Measurements from ENCODE around the gene UBE2QL1. TPM values are rescaled to one million over a fixed set of nuclear protein-coding genes. Genes with fewer than 3 reads are reported as not detected.

The UBE2QL1 gene
- total RNA-seq, 1 experiment from 2014 or later, result 0.54 TPM

DNA sequence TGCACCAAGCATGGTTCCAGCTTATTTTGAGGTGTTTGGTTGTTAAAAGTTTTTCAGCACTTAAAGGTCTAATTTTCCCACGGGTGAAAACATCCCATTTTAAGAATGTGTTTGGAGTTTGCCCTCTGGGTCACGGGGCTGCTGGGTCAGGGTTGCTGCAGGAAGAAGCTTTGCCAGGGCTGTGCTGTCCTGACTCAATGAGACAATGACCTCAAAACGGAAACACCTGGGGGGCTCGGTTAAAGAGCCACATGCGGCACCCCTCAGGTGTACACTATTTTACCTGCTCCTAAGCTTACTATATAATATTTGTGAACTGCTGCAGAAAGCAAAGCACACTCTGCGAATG is 27.6 kb downstream of the UBE2QL1 start:
- DNase-seq (ENCODE audit: low spot score), result no peak

DNA sequence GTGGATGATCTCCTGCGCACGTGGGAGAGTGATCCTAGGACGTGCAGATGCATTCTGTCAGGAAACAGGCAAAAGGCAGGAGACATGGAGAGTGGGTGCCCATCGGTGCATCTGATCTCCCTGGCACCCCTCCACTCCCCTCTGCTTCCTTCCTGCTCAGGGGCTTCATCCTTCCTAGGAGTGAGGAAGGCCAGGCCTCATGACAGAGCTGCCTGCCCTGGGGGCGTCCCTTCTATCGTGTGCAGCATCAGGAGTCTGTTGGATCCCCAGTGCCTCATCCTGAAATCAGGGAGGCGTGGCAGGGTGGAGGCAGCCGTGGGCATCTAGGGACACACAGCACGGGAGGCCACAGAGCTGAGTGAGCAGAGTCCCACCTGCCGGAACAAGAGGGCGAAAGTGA is 30.1 kb downstream of the UBE2QL1 start:
- no peak for DNase-seq (ENCODE audit: low spot score)

DNA sequence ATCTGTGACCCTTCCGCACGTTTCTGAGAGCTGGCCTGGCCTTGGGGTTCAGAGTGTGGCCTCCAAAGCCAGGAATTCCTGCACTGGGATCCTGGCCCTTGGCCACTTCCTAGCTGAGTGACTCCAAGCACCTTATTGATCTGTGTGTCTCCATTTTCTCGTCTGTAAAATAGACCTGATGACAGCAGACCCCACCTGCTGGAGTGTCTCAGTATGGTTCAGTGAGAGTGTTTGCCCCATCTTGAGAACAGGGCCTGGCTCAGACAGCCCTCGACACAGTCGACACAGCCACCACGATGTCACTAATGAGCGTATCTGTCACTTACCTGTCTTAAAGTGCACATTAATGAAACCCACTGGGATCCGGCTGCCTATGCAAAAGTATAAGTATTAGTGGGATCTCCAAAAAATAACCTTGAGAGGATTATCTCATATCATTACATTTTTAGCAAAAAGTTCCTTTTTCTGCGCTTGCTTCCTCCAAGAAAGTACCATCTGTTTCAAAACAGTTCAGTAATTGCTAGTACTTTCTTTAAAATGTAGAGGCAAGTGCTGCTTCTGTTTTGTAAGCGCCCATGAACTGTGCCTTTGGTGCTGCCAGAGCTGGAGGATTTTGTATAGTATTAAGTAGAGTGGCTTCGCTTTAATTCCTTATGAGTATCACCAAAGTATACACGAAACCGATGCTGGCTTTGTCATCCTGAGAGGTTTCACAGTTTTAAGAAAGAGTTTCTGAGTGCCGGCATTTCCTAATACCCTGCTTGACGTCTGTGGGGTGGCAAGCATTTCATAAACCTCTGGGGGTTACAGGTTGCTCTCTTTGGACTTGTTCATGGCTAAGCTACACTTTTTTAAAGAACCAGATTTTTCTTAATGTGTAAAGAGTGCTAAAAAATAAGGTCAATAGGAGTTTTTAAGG is 31.7 kb downstream of the UBE2QL1 start:
- DNase-seq (ENCODE audit: low spot score), result no peak

DNA sequence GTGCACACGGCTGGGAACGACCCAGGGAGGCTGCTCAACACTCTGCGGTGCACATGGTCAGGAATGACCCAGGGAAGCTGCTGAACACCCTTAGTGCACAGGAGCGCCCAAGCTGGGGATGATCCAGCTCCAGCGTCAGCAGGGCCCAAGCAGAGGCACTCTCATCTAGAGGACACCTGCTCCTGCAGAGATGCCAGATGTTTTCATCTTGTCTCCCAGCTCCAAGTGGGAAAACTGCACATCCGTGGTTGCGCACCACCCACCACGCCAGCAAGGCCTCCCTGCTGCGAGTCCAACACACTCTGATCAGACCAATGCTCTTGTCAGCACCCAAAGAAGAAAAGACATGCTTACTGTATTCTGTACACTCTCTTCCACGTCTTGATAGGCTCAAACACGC is 34.1 kb downstream of the UBE2QL1 start:
- DNase-seq (ENCODE audit: low spot score), result no peak

DNA sequence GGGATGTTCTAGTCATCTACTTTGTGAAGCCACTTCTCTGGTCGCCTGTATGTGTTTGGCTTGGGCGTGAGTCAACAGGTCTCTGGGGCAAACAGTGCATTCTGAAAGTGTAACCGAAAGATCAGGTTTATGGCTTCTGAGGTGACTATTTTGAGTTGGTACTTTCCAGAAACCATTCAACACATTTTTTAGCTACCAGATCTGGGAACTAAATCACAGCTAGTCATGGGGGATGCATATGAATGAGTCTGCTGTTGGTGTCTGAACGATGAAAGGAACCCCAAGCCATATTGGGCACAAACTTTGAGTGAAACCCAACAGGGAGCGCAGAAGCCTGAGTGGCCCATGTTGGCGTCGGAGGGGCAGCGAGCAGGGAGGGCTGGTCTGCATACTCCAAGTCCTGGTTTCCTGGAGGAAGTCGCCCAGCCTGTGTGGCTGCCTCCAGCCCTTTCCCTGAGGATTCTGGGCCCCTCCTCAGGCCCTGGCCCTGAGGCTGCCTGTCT is 35.3 kb downstream of the UBE2QL1 start:
- DNase-seq (ENCODE audit: low spot score), result no peak

DNA sequence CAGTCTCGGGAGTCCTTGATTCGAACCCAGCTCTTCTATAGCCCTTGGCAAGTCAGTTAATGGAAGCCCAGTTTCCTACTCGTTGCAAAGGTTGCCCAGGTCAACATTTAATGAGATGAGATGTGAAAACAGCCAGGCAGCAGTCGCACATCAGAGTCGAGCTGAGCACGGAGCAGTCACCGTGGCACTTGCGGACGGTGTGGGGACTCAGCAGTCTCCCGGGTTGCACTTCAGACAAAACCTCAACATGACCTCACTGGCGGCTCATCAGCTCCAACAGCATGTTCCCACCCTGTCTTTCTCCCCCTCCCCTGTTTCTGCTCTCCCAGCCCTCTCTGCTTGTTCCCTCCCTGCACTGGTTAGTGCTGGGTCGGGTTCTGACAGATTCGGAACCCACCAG is 35.8 kb downstream of the UBE2QL1 start:
- DNase-seq (ENCODE audit: low spot score), result no peak

DNA sequence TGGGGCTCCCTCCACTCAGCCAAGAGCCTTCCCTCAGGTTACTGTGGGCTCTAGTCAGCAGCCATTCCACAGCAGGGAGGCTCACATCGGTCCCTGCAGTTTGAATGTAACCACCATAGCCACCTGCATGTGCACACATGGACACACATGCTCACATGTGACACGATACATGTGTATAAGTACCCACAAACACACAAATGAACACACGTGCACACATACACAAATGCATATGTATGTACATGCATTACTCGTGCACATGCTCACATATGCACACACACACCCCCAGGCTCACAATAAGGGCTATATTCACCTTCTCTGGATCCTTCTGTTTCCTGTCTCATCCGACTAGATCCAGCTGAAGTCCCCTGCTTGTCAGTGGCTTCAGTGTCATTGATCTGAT is 36.2 kb downstream of the UBE2QL1 start:
- no peak for DNase-seq (ENCODE audit: low spot score)

DNA sequence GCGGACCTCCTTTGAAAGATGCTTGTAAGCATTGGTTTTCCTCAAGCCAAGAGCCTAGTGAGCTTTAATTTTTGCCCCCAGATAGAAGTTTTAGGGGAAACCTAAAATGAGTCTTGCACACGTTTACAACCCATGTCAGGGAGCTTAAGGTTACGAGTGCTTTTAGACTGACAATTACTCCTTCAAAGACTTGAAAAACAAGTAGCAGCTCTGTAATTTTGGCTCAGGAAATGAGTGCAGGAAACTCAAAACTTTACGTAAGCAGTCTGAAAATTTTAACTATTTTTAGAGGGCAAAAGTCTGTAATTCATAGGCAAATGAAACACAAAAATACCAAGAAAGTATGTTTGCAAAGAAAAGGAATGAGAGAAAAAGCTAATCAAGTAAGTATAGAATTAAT is 36.8 kb downstream of the UBE2QL1 start:
- DNase-seq (ENCODE audit: low spot score), result no peak

DNA sequence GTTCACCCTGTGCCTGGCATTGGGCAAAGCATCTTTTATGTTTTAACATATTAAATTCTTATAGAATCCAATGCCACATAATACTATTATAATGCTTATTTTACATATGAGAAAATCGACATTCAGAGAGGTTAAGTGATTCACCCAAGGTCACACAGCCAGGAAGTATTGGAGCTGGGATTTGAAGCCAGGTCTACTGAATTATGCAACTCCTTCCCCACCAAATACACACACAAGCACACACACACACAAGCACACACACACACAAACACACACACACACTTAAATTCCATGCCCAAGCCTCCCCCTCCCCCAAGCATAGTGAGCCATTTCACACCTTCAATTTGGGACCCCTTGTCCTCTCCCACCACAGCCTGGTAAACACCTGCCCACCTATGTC is 37.4 kb downstream of the UBE2QL1 start:
- no peak for DNase-seq (ENCODE audit: low spot score)

DNA sequence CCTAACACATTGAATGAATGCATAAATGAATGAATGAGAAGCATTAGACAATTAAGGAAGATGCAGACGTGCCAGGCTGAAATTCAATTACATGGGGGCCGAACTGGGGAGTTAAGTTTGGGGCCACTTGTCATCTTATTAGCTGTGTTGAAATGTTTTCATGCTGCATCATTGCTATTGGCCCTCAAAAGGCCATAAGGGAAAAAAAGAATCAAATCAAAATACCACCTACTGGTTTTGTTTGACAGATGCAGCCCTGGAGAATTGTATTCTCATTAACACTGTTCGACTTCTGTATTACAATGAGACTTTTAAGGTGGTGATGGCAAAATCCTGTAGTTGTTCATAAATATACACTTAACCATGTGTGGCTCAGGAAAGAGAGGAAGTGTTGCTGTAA is 38.4 kb downstream of the UBE2QL1 start:
- no peak for DNase-seq (ENCODE audit: low spot score)

DNA sequence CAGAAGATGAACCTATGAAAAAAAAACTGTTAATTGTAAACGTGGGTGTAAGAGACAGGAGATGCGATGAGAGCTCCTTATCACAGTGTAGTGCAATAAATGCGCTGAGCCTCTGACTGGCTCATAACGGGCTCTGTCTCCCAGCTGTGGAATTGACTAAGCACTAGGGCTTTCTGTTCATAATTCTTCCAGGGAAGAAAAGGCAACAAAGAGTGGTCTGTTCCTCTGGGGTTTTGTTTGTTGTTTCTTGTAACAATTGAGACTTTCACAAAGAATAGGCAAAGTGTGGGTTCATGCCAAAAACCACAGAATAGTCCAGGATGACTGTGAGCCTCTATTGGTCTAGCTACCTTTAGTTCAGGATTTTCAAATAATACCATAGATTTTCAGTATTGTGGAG is 39.4 kb downstream of the UBE2QL1 start:
- peak; percentile 48 for DNase-seq (ENCODE audit: low spot score)

DNA sequence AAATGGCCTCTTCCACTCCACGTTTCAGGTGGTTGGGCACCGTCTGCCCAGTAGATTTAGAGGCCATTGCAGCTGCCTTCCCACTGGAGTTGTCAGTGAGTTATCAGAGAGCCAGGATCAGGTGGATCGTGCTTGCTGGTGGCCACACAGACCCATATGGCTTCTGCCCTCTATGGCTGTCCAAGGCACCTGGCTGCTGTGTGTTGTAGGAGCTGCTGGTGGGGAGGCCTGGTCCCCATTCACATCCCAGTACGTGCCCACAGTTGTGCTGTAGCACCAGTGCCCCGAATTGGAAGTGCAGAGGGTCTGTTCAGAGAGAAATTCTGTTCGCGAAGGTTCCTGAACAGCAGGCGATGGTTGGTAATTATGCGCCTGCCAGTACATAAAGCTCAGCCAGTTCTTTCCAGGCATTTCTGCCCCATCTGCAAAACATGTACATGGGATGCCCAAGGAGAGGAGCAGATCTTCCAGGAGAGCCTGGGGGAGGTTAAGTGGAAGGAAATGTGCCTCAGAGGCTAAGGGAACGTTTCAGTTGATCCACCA is 41.1 kb downstream of the UBE2QL1 start:
- DNase-seq (ENCODE audit: low spot score), result no peak

DNA sequence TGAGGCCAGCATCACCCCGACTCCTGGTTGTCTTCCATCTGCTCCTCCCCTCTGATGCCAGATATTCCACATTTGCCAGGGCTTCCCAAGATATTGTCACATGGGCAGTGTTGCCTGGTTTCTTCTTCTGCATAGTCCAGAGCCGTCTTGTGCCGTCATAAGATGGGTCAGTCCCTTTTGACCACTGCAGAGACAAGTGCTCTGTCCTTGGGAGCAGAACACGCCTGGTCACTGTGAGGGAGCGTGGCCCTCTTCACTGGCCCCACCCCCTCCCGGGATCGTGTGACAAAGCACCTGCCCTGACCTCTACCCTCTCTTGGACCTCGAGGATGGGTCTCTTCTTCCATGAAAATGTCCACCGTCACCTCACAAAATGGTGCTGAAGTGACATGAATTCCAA is 41.6 kb downstream of the UBE2QL1 start:
- DNase-seq (ENCODE audit: low spot score), result no peak

DNA sequence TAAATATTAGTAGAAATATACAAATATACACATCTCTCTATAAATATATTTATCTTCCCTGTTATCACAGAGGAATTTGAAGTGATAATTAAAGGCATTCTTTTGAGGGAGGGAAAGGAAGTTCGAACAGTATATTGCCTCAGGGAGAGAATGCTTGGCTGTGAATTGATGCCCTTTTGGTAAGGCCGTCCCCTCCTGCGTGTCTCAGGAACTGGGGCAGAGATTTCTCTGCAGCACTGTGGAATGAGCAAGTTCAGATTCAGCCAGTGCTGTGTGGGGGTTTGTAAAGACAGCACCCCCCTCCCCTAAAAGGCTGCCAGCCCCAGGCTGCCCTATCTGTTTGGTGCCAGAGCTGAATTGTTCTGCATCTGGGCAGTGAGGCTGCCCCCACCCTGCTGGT is 42.0 kb downstream of the UBE2QL1 start:
- no peak for DNase-seq (ENCODE audit: low spot score)

DNA sequence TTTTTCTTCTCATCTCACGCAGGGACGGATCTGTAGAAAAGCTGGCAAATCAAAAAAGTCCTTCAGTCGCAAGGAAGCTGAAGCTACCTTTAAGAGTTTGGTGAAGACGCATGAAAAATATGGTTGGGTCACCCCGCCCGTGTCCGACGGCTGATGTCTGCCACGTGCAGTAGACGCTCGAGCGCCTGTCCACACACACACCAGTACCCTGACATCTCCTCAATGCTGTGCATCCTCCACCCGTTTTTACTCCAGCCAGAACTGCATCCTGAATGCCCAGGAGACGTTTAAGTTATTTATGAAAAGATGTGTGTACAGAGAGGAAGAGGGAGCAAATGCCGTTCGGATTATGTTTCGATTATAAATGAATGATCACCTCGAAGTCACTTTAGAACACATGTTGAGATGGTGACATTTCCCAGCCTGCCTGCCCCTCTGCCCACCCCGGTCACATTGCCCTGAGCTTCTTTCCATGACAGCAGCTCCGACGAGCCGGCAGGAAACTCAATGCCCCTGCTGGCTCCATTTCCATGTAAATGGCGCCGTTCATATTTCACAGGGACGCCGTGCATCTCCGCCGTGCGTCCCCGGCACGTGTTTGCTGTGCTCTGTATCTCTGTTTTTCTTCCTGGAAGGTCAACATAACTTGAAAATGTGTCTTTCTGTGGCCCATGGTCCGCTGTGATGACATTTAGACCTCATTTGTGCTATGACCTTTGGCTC is 42.7 kb downstream of the UBE2QL1 start:
- DNase-seq (ENCODE audit: low spot score), result no peak

DNA sequence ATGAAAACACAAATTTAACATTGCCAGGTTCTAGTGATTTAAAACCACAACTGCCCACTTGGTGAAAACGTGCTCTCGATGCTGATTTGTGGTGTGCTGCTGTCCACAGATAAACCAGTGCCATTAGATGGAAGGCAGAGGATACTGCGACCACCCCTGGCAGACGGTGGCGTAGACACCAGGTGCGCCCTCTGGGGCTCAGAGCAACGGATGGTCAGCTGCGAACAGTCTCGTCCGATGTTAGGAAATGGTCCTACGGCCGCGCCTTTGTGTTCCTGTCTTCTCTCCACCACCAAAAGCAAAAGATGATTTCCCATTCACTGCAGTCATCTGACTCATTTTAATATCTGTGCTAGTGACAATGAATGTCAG is 43.2 kb downstream of the UBE2QL1 start:
- no peak for DNase-seq (ENCODE audit: low spot score)

DNA sequence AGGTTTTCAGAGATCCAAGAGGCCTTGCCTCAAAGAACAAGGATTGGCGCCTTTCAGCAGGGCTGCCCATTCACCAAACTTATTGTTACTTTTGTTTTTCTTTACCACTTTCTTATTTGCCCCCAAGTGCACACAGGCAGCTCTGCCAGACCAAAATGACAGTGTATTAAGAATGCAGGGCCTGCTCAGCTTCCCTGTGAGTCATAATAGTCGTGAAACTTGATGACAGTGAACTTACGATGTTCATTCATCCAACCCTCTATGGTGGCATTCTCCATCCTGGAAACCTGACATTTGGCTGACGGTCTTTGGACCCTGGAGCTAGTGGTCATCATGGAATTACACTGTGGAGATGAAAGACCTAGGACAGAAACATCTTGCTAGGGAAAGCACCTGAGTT is 44.3 kb downstream of the UBE2QL1 start:
- peak; percentile 36 for DNase-seq (ENCODE audit: low spot score)

DNA sequence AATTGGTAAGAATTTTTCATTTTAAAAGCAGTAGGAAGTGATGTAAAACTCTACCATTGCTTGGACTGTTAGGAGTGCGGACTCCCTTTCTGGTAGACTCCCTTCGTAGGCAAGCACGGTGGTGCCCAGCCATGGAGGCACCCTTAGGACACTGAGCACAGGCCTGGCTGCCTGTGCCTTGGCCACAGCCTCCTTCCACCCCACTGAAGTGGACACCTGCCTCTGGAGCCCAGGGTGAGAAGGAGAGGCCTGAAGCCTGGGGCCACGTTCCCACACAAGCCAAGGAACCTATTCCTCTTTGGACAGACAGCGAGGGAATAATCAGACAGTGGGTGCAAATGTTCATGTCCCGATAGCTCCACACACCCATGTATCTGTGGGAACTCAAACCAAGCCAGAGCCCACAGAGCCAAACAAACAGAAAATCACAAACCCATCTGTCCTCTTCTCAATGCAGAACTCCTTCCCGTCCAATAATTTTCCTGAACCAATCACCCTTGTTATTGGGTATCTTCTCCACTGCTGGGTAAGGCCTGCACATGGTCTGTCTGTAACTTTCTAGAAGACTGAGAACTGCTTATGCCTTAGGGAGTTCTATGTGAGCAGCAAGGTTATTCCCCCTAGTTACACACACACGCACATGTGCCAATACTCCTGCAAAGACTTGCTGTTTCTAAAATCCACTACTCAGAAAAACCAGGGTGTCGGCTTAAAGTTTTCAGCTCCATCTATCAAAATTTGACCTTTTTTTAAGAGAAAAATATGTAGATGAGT is 45.2 kb downstream of the UBE2QL1 start:
- no peak for DNase-seq (ENCODE audit: low spot score)

DNA sequence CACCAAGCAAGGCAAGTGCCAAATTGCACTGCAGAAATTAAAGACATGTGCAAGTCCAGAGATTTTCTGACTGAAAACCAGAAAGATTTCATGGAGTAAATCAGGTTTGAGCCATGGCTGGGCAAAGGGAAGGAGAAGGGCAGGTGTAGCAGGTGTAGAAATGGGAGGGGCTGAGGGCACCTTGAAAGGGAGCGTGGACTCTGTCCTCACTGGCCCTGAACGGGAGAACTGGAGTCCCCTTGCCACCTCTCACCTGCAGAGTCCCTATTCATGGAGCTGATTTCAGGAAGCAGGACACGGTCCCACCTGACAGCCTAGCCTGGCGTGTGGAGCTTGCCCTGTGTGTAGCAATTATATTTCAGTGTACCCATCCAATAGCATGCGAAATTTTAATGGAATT is 46.3 kb downstream of the UBE2QL1 start:
- no peak for DNase-seq (ENCODE audit: low spot score)

DNA sequence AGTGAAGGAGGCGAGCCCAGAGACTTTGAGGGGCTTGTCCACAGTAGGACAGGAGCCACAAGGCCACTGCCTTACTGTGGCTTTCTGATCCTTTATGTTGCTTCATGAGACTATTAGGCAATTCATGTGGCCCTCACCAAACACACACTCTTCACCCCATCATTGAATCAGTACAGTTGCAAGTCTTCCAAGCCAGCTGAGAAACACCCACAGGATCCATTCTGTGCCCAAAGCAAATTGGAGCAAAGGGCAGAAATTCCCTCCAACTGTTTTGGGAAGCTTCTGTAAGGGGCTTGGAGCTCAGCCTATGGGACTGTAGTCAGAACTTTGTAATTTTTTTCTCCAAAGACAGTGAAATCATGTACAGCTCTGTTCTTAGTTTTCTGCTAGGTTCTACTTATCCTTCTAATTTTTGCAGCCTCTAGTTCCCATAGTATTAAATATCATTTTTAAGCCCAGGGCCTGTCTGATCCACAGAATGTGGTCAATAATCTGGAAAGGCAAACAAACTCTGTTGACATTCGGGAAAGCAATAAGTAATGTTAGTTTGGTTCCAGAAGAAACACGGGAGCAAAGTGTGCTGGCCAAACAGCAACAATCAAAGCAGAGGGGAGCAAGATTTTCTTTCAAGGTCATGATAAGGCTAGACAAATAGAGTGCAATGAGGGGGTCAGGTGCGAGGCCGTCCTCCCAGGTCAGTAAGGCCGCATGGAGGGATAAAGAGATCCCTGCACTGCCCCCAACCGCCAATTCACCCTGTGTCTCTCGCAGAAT is 47.0 kb downstream of the UBE2QL1 start:
- no peak for DNase-seq (ENCODE audit: low spot score)

DNA sequence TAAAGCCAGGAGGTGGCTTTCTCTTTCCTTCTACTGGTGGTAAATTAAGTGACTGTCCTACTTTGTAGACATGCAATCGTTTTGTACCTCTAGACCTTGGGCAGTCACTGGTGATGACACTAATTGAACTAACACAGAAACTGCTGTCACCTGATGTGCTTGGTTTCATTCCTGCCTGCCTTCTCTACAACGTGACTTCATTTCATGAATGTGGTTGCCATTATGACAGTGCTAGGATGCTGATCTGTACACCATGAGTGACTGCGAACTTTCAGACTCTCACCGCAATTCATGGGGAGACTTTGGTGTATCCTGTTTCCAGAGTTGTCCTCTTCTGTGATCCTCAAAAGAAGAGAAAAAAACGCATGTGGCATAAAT is 47.5 kb downstream of the UBE2QL1 start:
- peak; percentile 48 for DNase-seq (ENCODE audit: low spot score)
